ENCODE data around the gene RASGEF1C.
A peak's percentile ranks its signal among the peaks of the same experiment; 100 is the strongest.

The RASGEF1C gene

GRCh38 chr5:180209137-180209581, at the start of gene RASGEF1C:
Gene RASGEF1C (minus strand): TSS chr5:180209211. CDS start chr5:180138052, 71,159 bp downstream.
- DNase-seq (ENCODE audit: low read depth in 2 of 3, low spot score in 2 of 3) = peak; percentile 25 to 44 (median 40)

- DNase-seq (ENCODE audit: low read depth in 2 of 3, low spot score in 2 of 3) = no peak
Observed at GRCh38 chr5:180253036-180253824, 44.2 kb upstream of the RASGEF1C start.

- no peak for DNase-seq (ENCODE audit: low read depth in 2 of 3, low spot score in 2 of 3)
Observed at GRCh38 chr5:180251887-180252286, 42.9 kb upstream of the RASGEF1C start.

GRCh38 chr5:180251141-180251540, 42.1 kb upstream of the RASGEF1C start:
- no peak for DNase-seq (ENCODE audit: low read depth in 2 of 3, low spot score in 2 of 3)

GRCh38 chr5:180250329-180250728, 41.3 kb upstream of the RASGEF1C start:
- DNase-seq (ENCODE audit: low read depth in 2 of 3, low spot score in 2 of 3) = no peak

- DNase-seq (ENCODE audit: low read depth in 2 of 3, low spot score in 2 of 3) = no peak
Observed at GRCh38 chr5:180241600-180241999, 32.6 kb upstream of the RASGEF1C start.

GRCh38 chr5:180238631-180239030, 29.6 kb upstream of the RASGEF1C start:
- DNase-seq (ENCODE audit: low read depth in 2 of 3, low spot score in 2 of 3) = no peak

- no peak for DNase-seq (ENCODE audit: low read depth in 2 of 3, low spot score in 2 of 3)
Observed at GRCh38 chr5:180235846-180236245, 26.8 kb upstream of the RASGEF1C start.

- DNase-seq (ENCODE audit: low read depth in 2 of 3, low spot score in 2 of 3) = no peak
Observed at GRCh38 chr5:180235077-180235476, 26.1 kb upstream of the RASGEF1C start.

GRCh38 chr5:180234271-180234670, 25.3 kb upstream of the RASGEF1C start:
- DNase-seq (ENCODE audit: low read depth in 2 of 3, low spot score in 2 of 3) = no peak

- DNase-seq (ENCODE audit: low read depth in 2 of 3, low spot score in 2 of 3) = no peak
Observed at GRCh38 chr5:180233729-180234128, 24.7 kb upstream of the RASGEF1C start.

- DNase-seq (ENCODE audit: low read depth in 2 of 3, low spot score in 2 of 3) = no peak
Observed at GRCh38 chr5:180230017-180230416, 21.0 kb upstream of the RASGEF1C start.

GRCh38 chr5:180222056-180222455, 13.0 kb upstream of the RASGEF1C start:
- no peak for DNase-seq (ENCODE audit: low read depth in 2 of 3, low spot score in 2 of 3)

GRCh38 chr5:180217797-180218196, 8.8 kb upstream of the RASGEF1C start:
- no peak for DNase-seq (ENCODE audit: low read depth in 2 of 3, low spot score in 2 of 3)

GRCh38 chr5:180216646-180217171, 7.7 kb upstream of the RASGEF1C start:
- DNase-seq (ENCODE audit: low read depth in 2 of 3, low spot score in 2 of 3) = no peak

GRCh38 chr5:180215783-180216630, 7.0 kb upstream of the RASGEF1C start:
- no peak for DNase-seq (ENCODE audit: low read depth in 2 of 3, low spot score in 2 of 3)

GRCh38 chr5:180214870-180215770, 6.1 kb upstream of the RASGEF1C start:
- no peak for DNase-seq (ENCODE audit: low read depth in 2 of 3, low spot score in 2 of 3)

- no peak for DNase-seq (ENCODE audit: low read depth in 2 of 3, low spot score in 2 of 3)
Observed at GRCh38 chr5:180213657-180214207, 4.7 kb upstream of the RASGEF1C start.

- no peak for DNase-seq (ENCODE audit: low read depth in 2 of 3, low spot score in 2 of 3)
Observed at GRCh38 chr5:180213256-180213600, 4.2 kb upstream of the RASGEF1C start.

GRCh38 chr5:180212363-180213255, 3.6 kb upstream of the RASGEF1C start:
- DNase-seq (ENCODE audit: low read depth in 2 of 3, low spot score in 2 of 3) = no peak

All from activated CD8-positive, alpha-beta memory T cell treated with anti-CD3 and anti-CD28 coated beads for 48 hours (primary cell).